Heart left ventricle (tissue), 16 donors: ENCODE measurements around the gene ABCD4. TPM values are rescaled to one million over a fixed set of nuclear protein-coding genes. Genes with fewer than 3 reads are reported as not detected.

ENCODE experiments used
- ATAC-seq, 4 donors: fragments of 200-7000 bp; cut with Tn5 transposase; one replicate each; pipeline ENCODE4 v1.9.1; 2020 to 2022; ENCODE audit warnings: moderate library complexity in 4 of 4, mild to moderate bottlenecking in 3 of 4, moderate number of reproducible peaks in 1 of 4
- DNase-seq, 5 donors: peaks; one replicate each; pipeline ENCODE4 v3.0.0-alpha.2; 2020
- H3K27ac ChIP-seq, 12 donors: fragments of 200-600 bp; sonication (generic) in 4 of 12; one replicate each; pipeline versions ENCODE4 v1.5.0 to v1.8.0; 2016 to 2022; ENCODE audit warnings: mild to moderate bottlenecking in 2 of 12
- H3K27me3 ChIP-seq, 9 donors: fragments of 200-600 bp; sonication (generic) in 2 of 9; one replicate each; pipeline versions ENCODE4 v1.5.1 to v1.8.0; 2016 to 2022; ENCODE audit warnings: mild to moderate bottlenecking in 3 of 9
- H3K36me3 ChIP-seq, 9 donors: fragments of 200-600 bp; sonication (generic) in 2 of 9; one replicate each; pipeline versions ENCODE4 v1.5.0 to v1.8.0; 2018 to 2022; ENCODE audit warnings: mild to moderate bottlenecking in 2 of 9
- H3K4me1 ChIP-seq, 12 donors: fragments of 200-600 bp; sonication (generic) in 4 of 12; one replicate each; pipeline versions ENCODE4 v1.5.0 to v1.8.0; 2016 to 2022; ENCODE audit warnings: mild to moderate bottlenecking in 3 of 12
- H3K4me3 ChIP-seq, 12 donors: fragments of 200-600 bp; sonication (generic) in 4 of 12; one replicate each; pipeline versions ENCODE4 v1.5.0 to v1.8.0; 2017 to 2022; ENCODE audit warnings: mild to moderate bottlenecking in 9 of 12, moderate library complexity in 4 of 12
- H3K9me3 ChIP-seq, 12 donors: fragments of 200-600 bp; sonication (generic) in 4 of 12; one replicate each; pipeline versions ENCODE4 v1.5.0 to v1.8.0; 2016 to 2022; ENCODE audit warnings: mild to moderate bottlenecking in 1 of 12
- CTCF ChIP-seq, 12 donors: fragments of 200-600 bp; sonication (generic) in 4 of 12; IDR thresholded peaks; one replicate each; pipeline versions ENCODE4 v1.5.0 to v1.8.0; 2018 to 2022; ENCODE audit warnings: antibody characterized with exemption in 12 of 12, mild to moderate bottlenecking in 5 of 12
- POLR2A ChIP-seq, 2 donors: fragments of 450-650 bp; IDR thresholded peaks; one replicate each; pipeline ENCODE4 v1.6.1; 2017; ENCODE audit warnings: antibody characterized with exemption in 2 of 2, mild to moderate bottlenecking in 2 of 2, moderate library complexity in 2 of 2
- WGBS, 4 donors: extraction: QIAGEN DNeasy Blood & Tissue Kit in 2 of 4; methylation state at CpG; one replicate each; pipeline versions ENCODE4 v1.1.5 to v1.1.7; 2013 to 2018; 5-methylcytosine and 5-hydroxymethylcytosine counted together
- intact Hi-C, 10 donors: fragments of 100-400 bp; cut with DNase I; formaldehyde crosslinking; loops; one replicate each; pipeline versions ENCODE4 v1.11.1 to v1.14.2; 2022
- polyA plus RNA-seq, 2 donors: library from polyadenylated mRNA; stranded (reverse); fragments of 200-250 nt; gene quantifications; one replicate each; pipeline ENCODE4 v1.2.3, GENCODE V29; 2013
- total RNA-seq, 9 donors: library from RNA; depleted of rRNA in 2 of 9; stranded (reverse); fragments of >200 nt in 2 of 9; fragmentation: NEBNext Ultra II Directional in 3 of 9; extraction: Animal tissue kit (Norgen Biotek cat#: 25700) in 3 of 9; gene quantifications; one replicate each; pipeline versions ENCODE4 v1.1.0 to v1.2.4, GENCODE V29; 2016 to 2023
- donor health status: ischemic (EF 13 %, LVEDD 7.1; RV severe dilation, severe dysfunction).
- donor health status: healthy with polysubstance abuse.
- donor health status: DM: no; HTN: yes; CAD: no.
- donor health status: DM: no; HTN: no; CAD: no.
- donor health status: ischemic (EF 25% LVEDD 6.9; RV normal size, moderate dysfunction).
- donor health status: ischemic (EF 25% LVEDD 5.7; RV mildly dilated, moderate dysfunction).
- donor health status: healthy.
- donor health status: DM: yes; HTN: yes; CAD: no.
- donor health status: ischemic (EF 35%, LVEDD 5.7; RV mildly dilated, moderate dysfunction).
- donor health status: nonischemic (EF 11% LVEDD 7.7; RV severe dilation, severe dysfunction).
- donor health status: DM: yes; HTN: yes; CAD: no.
- donor health status: PGD.
- donor health status: ischemic (EF 29% LVEDD 5.4; RV normal size, mild dysfunction).
- donor health status: nonischemic (EF 23%, LVEDD 6.1; RV moderate dilation, normal function).

The ABCD4 gene
- total and polyA plus RNA-seq, 11 donors = 11.2 to 42.9 (median 22.3) TPM

- H3K27ac ChIP-seq = no peak overlapping the region
- no peak for DNase-seq
- intact Hi-C loops = loop anchor here in 1 of 10 donors (5.0 kb wide), 1 partner anchor 36 kb away; no protein-coding TSS in a partner anchor
- 50 to 70% (median 58%) methylated on average over 6 of the region's 6 CpGs for whole genome bisulfite sequencing, 4 donors
- H3K4me1 ChIP-seq = peaks cover 0 to 7% (median 2%) of the 10 kb centered on the region in 12 donors
- no peaks in the 10 kb centered on the region for H3K36me3 ChIP-seq
- H3K27me3 ChIP-seq = peaks cover 9 to 54% (median 29%) of the 10 kb centered on the region in 9 donors
- H3K9me3 ChIP-seq = no peaks in the 10 kb centered on the region
- ATAC-seq = no peak
- no peak overlapping the region for H3K4me3 ChIP-seq
- no peak for TF ChIP-seq POLR2A (IDR thresholded peaks at IDR 0.05)
These were observed 54.7 kb downstream of the ABCD4 start for GRCh38 chr14:74248017-74248416.

GRCh38 chr14:74246542-74246941 lies 56.2 kb downstream of the ABCD4 start:
- intact Hi-C loops = loop anchor here in 1 of 10 donors (5.0 kb wide), 1 partner anchor 34 kb away; no protein-coding TSS in a partner anchor
- no peak for ATAC-seq

GRCh38 chr14:74245292-74245691 lies 57.4 kb downstream of the ABCD4 start:
- WGBS, 4 donors = 68 to 74% (median 69%) methylated on average over 7 of the region's 7 CpGs

More at GRCh38 chr14:74246542-74246941, 56.2 kb downstream of the ABCD4 start:
- Histone ChIP-seq H3K27ac (no peak overlapping the region), H3K4me3 (no peak overlapping the region), H3K36me3 (no peaks in the 10 kb centered on the region), H3K9me3 (no peaks in the 10 kb centered on the region), H3K4me1 (peaks cover 0 to 11% (median 4%) of the 10 kb centered on the region in 12 donors), H3K27me3 (peaks cover 23 to 69% (median 39%) of the 10 kb centered on the region in 9 donors)
- no peak for DNase-seq
- TF ChIP-seq CTCF (IDR thresholded peaks at IDR 0.05) = no peak
- TF ChIP-seq POLR2A (IDR thresholded peaks at IDR 0.05) = no peak
- 75 to 85% (median 79%) methylated on average over 8 of the region's 8 CpGs for WGBS, 4 donors

GRCh38 chr14:74244115-74244514 lies 58.6 kb downstream of the ABCD4 start:
- peaks cover 47 to 93% (median 63%) of the 10 kb centered on the region in 9 donors for H3K27me3 ChIP-seq
- WGBS, 4 donors = 18 to 38% (median 32%) methylated on average over 3 of the region's 3 CpGs
- H3K4me3 ChIP-seq = no peak overlapping the region
- H3K36me3 ChIP-seq = no peaks in the 10 kb centered on the region
- TF ChIP-seq POLR2A (IDR thresholded peaks at IDR 0.05) (no peak), CTCF (IDR thresholded peaks at IDR 0.05) (no peak)
- intact Hi-C loops = no loop called here
- H3K27ac ChIP-seq = no peak overlapping the region
- H3K9me3 ChIP-seq = no peaks in the 10 kb centered on the region
- H3K4me1 ChIP-seq = peaks cover 0 to 32% (median 22%) of the 10 kb centered on the region in 12 donors
- DNase-seq (no peak), ATAC-seq (no peak)

More at GRCh38 chr14:74245292-74245691, 57.4 kb downstream of the ABCD4 start:
- TF ChIP-seq CTCF (IDR thresholded peaks at IDR 0.05) = no peak
- TF ChIP-seq POLR2A (IDR thresholded peaks at IDR 0.05) = no peak
- H3K4me1 ChIP-seq = peaks cover 0 to 20% (median 15%) of the 10 kb centered on the region in 12 donors
- peaks cover 35 to 81% (median 52%) of the 10 kb centered on the region in 9 donors for H3K27me3 ChIP-seq
- no peak for DNase-seq
- no peak overlapping the region for H3K27ac ChIP-seq
- intact Hi-C loops = loop anchor here in 1 of 10 donors (5.0 kb wide), 1 partner anchor 33 kb away; no protein-coding TSS in a partner anchor
- ATAC-seq = no peak
- no peak overlapping the region for H3K4me3 ChIP-seq
- H3K9me3 ChIP-seq = no peaks in the 10 kb centered on the region
- no peaks in the 10 kb centered on the region for H3K36me3 ChIP-seq

GRCh38 chr14:74243051-74243450 lies 59.7 kb downstream of the ABCD4 start:
- Histone ChIP-seq H3K9me3 (no peaks in the 10 kb centered on the region), H3K4me3 (no peak overlapping the region), H3K4me1 (peaks cover 0 to 33% (median 22%) of the 10 kb centered on the region in 12 donors), H3K36me3 (no peaks in the 10 kb centered on the region), H3K27me3 (peaks cover 52 to 97% (median 72%) of the 10 kb centered on the region in 9 donors), H3K27ac (no peak overlapping the region)
- intact Hi-C loops = no loop called here
- TF ChIP-seq CTCF (IDR thresholded peaks at IDR 0.05) = no peak
- WGBS, 4 donors = 11 to 19% (median 18%) methylated on average over 5 of the region's 5 CpGs
- DNase-seq (no peak), ATAC-seq (no peak)
